MCF 10A (cell line): Measurements from ENCODE around the gene TACR2. TPM values are rescaled to one million over a fixed set of nuclear protein-coding genes. Genes with fewer than 3 reads are reported as not detected.

Experiments used
- BruUV-seq: library from RNA; stranded (reverse); fragments of 400-500 nt; replicated peaks from 2 replicates; lab custom pipeline; 2021; lab: Mats Ljungman, UMichigan
- CTCF ChIA-PET: fragments of 300-600 bp; sonication (Branson Sonifier 250); formaldehyde crosslinking; extraction: SDS; loops from one replicate; lab custom pipeline; 2021; ENCODE audit warnings: antibody characterized with exemption, inconsistent platforms; lab: Yijun Ruan, JAX
- POLR2A ChIA-PET: fragments of 300-600, 350-650 bp; sonication (Branson Sonifier 250); formaldehyde crosslinking; extraction: SDS; loops from one replicate; lab custom pipeline; 2020; ENCODE audit warnings: antibody characterized with exemption, inconsistent platforms; lab: Yijun Ruan, JAX
- DNase-seq: peaks from one replicate; pipeline ENCODE4 v3.0.0-alpha.2; 2018; ENCODE audit not compliant: unreplicated experiment
- H3K27ac Mint-ChIP-seq: one replicate; pipeline ENCODE4 v1.8.0; 2022; ENCODE audit warnings: mild to moderate bottlenecking, low read depth, mixed read lengths; ENCODE audit not compliant: unreplicated experiment
- H3K27me3 Mint-ChIP-seq: one replicate; pipeline ENCODE4 v1.8.0; 2022; ENCODE audit warnings: mixed read lengths; ENCODE audit not compliant: insufficient read depth, unreplicated experiment
- H3K36me3 Mint-ChIP-seq: one replicate; pipeline ENCODE4 v1.8.0; 2022; ENCODE audit warnings: mild to moderate bottlenecking, moderate library complexity, mixed read lengths; ENCODE audit not compliant: insufficient read depth, unreplicated experiment
- H3K4me1 Mint-ChIP-seq: one replicate; pipeline ENCODE4 v1.8.0; 2022; ENCODE audit warnings: mixed read lengths; ENCODE audit not compliant: insufficient read depth, unreplicated experiment
- H3K4me3 Mint-ChIP-seq: one replicate; pipeline ENCODE4 v1.8.0; 2022; ENCODE audit warnings: mild to moderate bottlenecking, moderate library complexity, mixed read lengths; ENCODE audit not compliant: unreplicated experiment
- H3K9me3 Mint-ChIP-seq: one replicate; pipeline ENCODE4 v1.8.0; 2022; ENCODE audit warnings: mixed read lengths; ENCODE audit not compliant: unreplicated experiment
- CTCF ChIP-seq: fragments of 200-600 bp; IDR thresholded peaks from one replicate; pipeline ENCODE4 v1.8.0; 2022; ENCODE audit warnings: antibody characterized with exemption, mild to moderate bottlenecking; ENCODE audit not compliant: unreplicated experiment
- intact Hi-C: fragments of 100-400 bp; cut with micrococcal nuclease; formaldehyde crosslinking; loops from 2 replicates; pipeline ENCODE4 v1.14.1; 2022
- total RNA-seq: library from RNA; stranded (reverse); gene quantifications from 2 replicates; pipeline ENCODE4 v1.2.3, GENCODE V29; 2022

TACR2 gene
- total RNA-seq, 1 experiment from 2014 or later: not detected

GRCh38 chr10:69403066-69403465 lies 13.7 kb downstream of the TACR2 start:
- no peaks in the 10 kb centered on the region for H3K9me3 Mint-ChIP-seq
- H3K27me3 Mint-ChIP-seq: no peaks in the 10 kb centered on the region
- intact Hi-C loops: no loop called here
- no peak overlapping the region for H3K27ac Mint-ChIP-seq
- ChIA-PET POLR2A (interaction anchor here (1.2 to 1.3 kb wide), 2 partner anchors 43 to 191 kb away, joined by 3 to 5 read pairs; no protein-coding TSS in a partner anchor), CTCF (interaction anchor here (2.0 to 2.3 kb wide), 2 partner anchors 10 to 165 kb away, joined by 5 to 11 read pairs; no protein-coding TSS in a partner anchor)
- peaks cover 10% of the 10 kb centered on the region for H3K4me1 Mint-ChIP-seq
- DNase-seq: no peak
- no peak overlapping the region for H3K4me3 Mint-ChIP-seq
- peaks cover 50% of the 10 kb centered on the region for H3K36me3 Mint-ChIP-seq
- no peak for TF ChIP-seq CTCF
- no TSS peak for BruUV-seq

DNA sequence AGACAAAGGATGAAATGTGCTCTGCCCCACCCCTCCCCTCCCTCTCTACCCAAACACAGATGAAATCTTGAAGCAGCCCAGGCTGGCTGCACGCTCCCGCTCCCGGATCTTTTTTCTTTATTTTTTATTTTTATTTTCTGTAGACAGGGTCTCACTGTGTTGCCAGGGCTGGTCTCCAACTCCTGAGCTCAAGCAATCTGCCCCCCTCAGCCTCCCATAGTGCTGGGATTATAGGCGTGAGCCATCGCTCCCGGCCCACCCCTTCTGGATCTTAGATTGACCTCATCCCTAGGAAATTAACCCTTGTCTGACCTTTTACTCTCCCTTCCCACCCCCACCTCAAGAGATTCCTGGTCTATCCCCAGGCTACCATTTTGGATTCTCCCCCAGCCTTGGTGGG lies 14.3 kb downstream of the TACR2 start:
- peaks cover 53% of the 10 kb centered on the region for H3K36me3 Mint-ChIP-seq
- intact Hi-C loops: no loop called here
- no peaks in the 10 kb centered on the region for H3K27me3 Mint-ChIP-seq
- BruUV-seq: no TSS peak
- H3K27ac Mint-ChIP-seq: no peak overlapping the region
- DNase-seq: no peak
- peaks cover 10% of the 10 kb centered on the region for H3K4me1 Mint-ChIP-seq
- ChIA-PET POLR2A (interaction anchor here (1.2 kb wide), 1 partner anchor 42 kb away, joined by 3 read pairs; no protein-coding TSS in a partner anchor), CTCF (interaction anchor here (2.0 to 2.3 kb wide), 2 partner anchors 10 to 164 kb away, joined by 5 to 11 read pairs; no protein-coding TSS in a partner anchor)
- no peaks in the 10 kb centered on the region for H3K9me3 Mint-ChIP-seq
- H3K4me3 Mint-ChIP-seq: no peak overlapping the region
- TF ChIP-seq CTCF: no peak

DNA sequence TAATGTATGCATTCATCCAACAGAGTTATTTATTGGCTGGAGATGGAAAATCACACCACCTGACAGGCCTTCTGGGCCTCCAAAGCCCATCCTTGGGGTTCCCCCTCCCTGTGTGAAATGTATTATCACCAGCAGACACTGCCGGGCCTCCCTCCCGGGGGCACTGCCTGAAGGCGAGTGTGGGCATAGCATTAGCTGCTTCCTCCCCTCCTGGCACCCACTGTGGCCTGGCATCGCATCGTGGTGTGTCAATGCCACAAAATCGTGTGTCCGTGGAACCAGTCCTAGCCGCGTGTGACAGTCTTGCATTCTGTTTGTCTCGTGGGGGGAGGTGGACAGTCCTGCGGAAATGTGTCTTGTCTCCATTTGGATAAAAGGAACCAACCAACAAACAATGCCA lies 15.3 kb downstream of the TACR2 start:
- no peaks in the 10 kb centered on the region for H3K27me3 Mint-ChIP-seq
- ChIA-PET POLR2A (interaction anchor here (0.6 kb wide), 1 partner anchor 999 kb away, joined by 5 read pairs; no protein-coding TSS in a partner anchor), CTCF (no interaction called here)
- peaks cover 5% of the 10 kb centered on the region for H3K4me1 Mint-ChIP-seq
- TSS peak; percentile 92 for BruUV-seq
- H3K36me3 Mint-ChIP-seq: peaks cover 61% of the 10 kb centered on the region
- H3K9me3 Mint-ChIP-seq: no peaks in the 10 kb centered on the region
- no peak for TF ChIP-seq CTCF
- no peak for DNase-seq
- H3K27ac Mint-ChIP-seq: no peak overlapping the region
- intact Hi-C loops: no loop called here
- no peak overlapping the region for H3K4me3 Mint-ChIP-seq

DNA sequence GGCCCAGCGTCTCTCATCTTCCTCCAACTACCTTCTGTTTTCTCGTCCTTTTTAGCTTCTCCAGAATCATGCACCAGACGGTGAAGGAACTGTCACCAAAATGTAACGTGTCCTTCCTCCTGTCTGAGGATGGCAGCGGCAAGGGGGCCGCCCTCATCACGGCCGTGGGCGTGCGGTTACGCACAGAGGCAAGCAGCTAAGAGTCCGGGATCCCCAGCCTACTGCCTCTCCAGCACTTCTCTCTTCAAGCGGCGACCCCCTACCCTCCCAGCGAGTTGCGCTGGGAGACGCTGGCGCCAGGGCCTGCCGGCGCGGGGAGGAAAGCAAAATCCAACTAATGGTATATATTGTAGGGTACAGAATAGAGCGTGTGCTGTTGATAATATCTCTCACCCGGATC lies 15.8 kb downstream of the TACR2 start:
- CTCF ChIA-PET: no interaction called here

More for the DNA sequence above, 15.8 kb downstream of the TACR2 start:
- Mint-ChIP-seq H3K9me3 (no peaks in the 10 kb centered on the region), H3K27ac (no peak overlapping the region), H3K36me3 (peaks cover 59% of the 10 kb centered on the region), H3K4me1 (peaks cover under 1% of the 10 kb centered on the region), H3K4me3 (no peak overlapping the region), H3K27me3 (no peaks in the 10 kb centered on the region)
- no TSS peak for BruUV-seq
- POLR2A ChIA-PET: no interaction called here
- DNase-seq: no peak
- intact Hi-C loops: no loop called here
- no peak for TF ChIP-seq CTCF
